ENCODE results near the gene CFL1. TPM values are rescaled to one million over a fixed set of nuclear protein-coding genes. Genes with fewer than 3 reads are reported as not detected.
A peak's percentile ranks its signal among the peaks of the same experiment; 100 is the strongest.

CFL1 gene
- total RNA-seq, 1 donor from 2014 or later, result 2,365 TPM

- DNase-seq (ENCODE audit: low read depth), result no peak
- H3K4me3 ChIP-seq (ENCODE audit: low read depth, low read length), result peak overlapping the region; percentile 80
- TF ChIP-seq CTCF (conservative IDR thresholded peaks at IDR 0.05; ENCODE audit: low read depth, low read length), result peak; percentile 3
These were observed 14.0 kb upstream of the CFL1 start for GRCh38 chr11:65871811-65872548.

- no peak for DNase-seq (ENCODE audit: low read depth)
- no peak for TF ChIP-seq CTCF (conservative IDR thresholded peaks at IDR 0.05; ENCODE audit: low read depth, low read length)
- H3K4me3 ChIP-seq (ENCODE audit: low read depth, low read length), result no peak overlapping the region
These were observed 13.0 kb upstream of the CFL1 start for GRCh38 chr11:65870706-65871681.

- DNase-seq (ENCODE audit: low read depth), result no peak
- TF ChIP-seq CTCF (conservative IDR thresholded peaks at IDR 0.05; ENCODE audit: low read depth, low read length), result no peak
- no peak overlapping the region for H3K4me3 ChIP-seq (ENCODE audit: low read depth, low read length)
These were observed 12.3 kb upstream of the CFL1 start for GRCh38 chr11:65870307-65870658.

GRCh38 chr11:65869643-65870306, 11.8 kb upstream of the CFL1 start:
- no peak for DNase-seq (ENCODE audit: low read depth)
- TF ChIP-seq CTCF (conservative IDR thresholded peaks at IDR 0.05; ENCODE audit: low read depth, low read length), result no peak
- H3K4me3 ChIP-seq (ENCODE audit: low read depth, low read length), result no peak overlapping the region

GRCh38 chr11:65868907-65869306, 10.9 kb upstream of the CFL1 start:
- TF ChIP-seq CTCF (conservative IDR thresholded peaks at IDR 0.05; ENCODE audit: low read depth, low read length), result no peak
- no peak for DNase-seq (ENCODE audit: low read depth)
- H3K4me3 ChIP-seq (ENCODE audit: low read depth, low read length), result no peak overlapping the region

GRCh38 chr11:65868076-65868667, 10.2 kb upstream of the CFL1 start:
- DNase-seq (ENCODE audit: low read depth), result no peak
- H3K4me3 ChIP-seq (ENCODE audit: low read depth, low read length), result no peak overlapping the region
- no peak for TF ChIP-seq CTCF (conservative IDR thresholded peaks at IDR 0.05; ENCODE audit: low read depth, low read length)
